Measurements from ENCODE around the gene CRYGB. TPM values are rescaled to one million over a fixed set of nuclear protein-coding genes. Genes with fewer than 3 reads are reported as not detected.
"Not testable (repeated sequence)": the region's sequence is repeated elsewhere in the genome, so short reads cannot be mapped to it uniquely, and the experiment has no call there.

Gene CRYGB
- polyA plus RNA-seq, 2 donors = not detected

GRCh38 chr2:208153156-208153555 lies 7.2 kb upstream of the CRYGB start:
- Histone ChIP-seq H3K4me1 (ENCODE audit: control insufficient read depth in 2 of 2, insufficient read depth in 2 of 2, low read length in 1 of 2) (no peaks in the 10 kb centered on the region), H3K9me3 (ENCODE audit: control insufficient read depth in 2 of 2, insufficient read depth in 1 of 2, low read depth in 1 of 2, low read length in 1 of 2) (no peaks in the 10 kb centered on the region), H3K36me3 (ENCODE audit: control insufficient read depth in 2 of 2, insufficient read depth in 2 of 2, low read length in 1 of 2) (no peaks in the 10 kb centered on the region), H3K27me3 (ENCODE audit: control insufficient read depth in 1 of 2, insufficient read depth in 2 of 2, low read length in 2 of 2) (no peaks in the 10 kb centered on the region), H3K4me3 (ENCODE audit: low read depth in 1 of 2, low read length in 2 of 2) (no peak overlapping the region), H3K27ac (ENCODE audit: low read depth in 2 of 2, low read length in 1 of 2) (no peak overlapping the region)

GRCh38 chr2:208150956-208151355 lies 5.0 kb upstream of the CRYGB start:
- Histone ChIP-seq H3K4me3 (ENCODE audit: low read depth in 1 of 2, low read length in 2 of 2) (no peak overlapping the region), H3K4me1 (ENCODE audit: control insufficient read depth in 2 of 2, insufficient read depth in 2 of 2, low read length in 1 of 2) (no peaks in the 10 kb centered on the region), H3K27ac (ENCODE audit: low read depth in 2 of 2, low read length in 1 of 2) (no peak overlapping the region), H3K27me3 (ENCODE audit: control insufficient read depth in 1 of 2, insufficient read depth in 2 of 2, low read length in 2 of 2) (no peaks in the 10 kb centered on the region), H3K36me3 (ENCODE audit: control insufficient read depth in 2 of 2, insufficient read depth in 2 of 2, low read length in 1 of 2) (no peaks in the 10 kb centered on the region), H3K9me3 (ENCODE audit: control insufficient read depth in 2 of 2, insufficient read depth in 1 of 2, low read depth in 1 of 2, low read length in 1 of 2) (no peaks in the 10 kb centered on the region)
- 81 to 85% methylated on average over 1 of the region's 1 CpG for WGBS, 2 donors

GRCh38 chr2:208150094-208150493 lies 4.1 kb upstream of the CRYGB start:
- no peak overlapping the region for H3K27ac ChIP-seq (ENCODE audit: low read depth in 2 of 2, low read length in 1 of 2)
- no peaks in the 10 kb centered on the region for H3K4me1 ChIP-seq (ENCODE audit: control insufficient read depth in 2 of 2, insufficient read depth in 2 of 2, low read length in 1 of 2)
- H3K9me3 ChIP-seq (ENCODE audit: control insufficient read depth in 2 of 2, insufficient read depth in 1 of 2, low read depth in 1 of 2, low read length in 1 of 2) = no peaks in the 10 kb centered on the region
- no peak overlapping the region for H3K4me3 ChIP-seq (ENCODE audit: low read depth in 1 of 2, low read length in 2 of 2)
- no peaks in the 10 kb centered on the region for H3K36me3 ChIP-seq (ENCODE audit: control insufficient read depth in 2 of 2, insufficient read depth in 2 of 2, low read length in 1 of 2)
- no peaks in the 10 kb centered on the region for H3K27me3 ChIP-seq (ENCODE audit: control insufficient read depth in 1 of 2, insufficient read depth in 2 of 2, low read length in 2 of 2)

GRCh38 chr2:208148803-208149202 lies 2.8 kb upstream of the CRYGB start:
- Histone ChIP-seq H3K4me3 (ENCODE audit: low read depth in 1 of 2, low read length in 2 of 2) (no peak overlapping the region), H3K36me3 (ENCODE audit: control insufficient read depth in 2 of 2, insufficient read depth in 2 of 2, low read length in 1 of 2) (no peaks in the 10 kb centered on the region)
- WGBS, 2 donors = 74 to 75% methylated on average over 2 of the region's 2 CpGs

GRCh38 chr2:208147759-208148158 lies 1.8 kb upstream of the CRYGB start:
- Histone ChIP-seq H3K4me1 (ENCODE audit: control insufficient read depth in 2 of 2, insufficient read depth in 2 of 2, low read length in 1 of 2) (no peaks in the 10 kb centered on the region), H3K27me3 (ENCODE audit: control insufficient read depth in 1 of 2, insufficient read depth in 2 of 2, low read length in 2 of 2) (no peaks in the 10 kb centered on the region), H3K27ac (ENCODE audit: low read depth in 2 of 2, low read length in 1 of 2) (no peak overlapping the region), H3K9me3 (ENCODE audit: control insufficient read depth in 2 of 2, insufficient read depth in 1 of 2, low read depth in 1 of 2, low read length in 1 of 2) (no peaks in the 10 kb centered on the region), H3K4me3 (ENCODE audit: low read depth in 1 of 2, low read length in 2 of 2) (no peak overlapping the region), H3K36me3 (ENCODE audit: control insufficient read depth in 2 of 2, insufficient read depth in 2 of 2, low read length in 1 of 2) (no peaks in the 10 kb centered on the region)
- 83 to 86% methylated on average over 3 of the region's 3 CpGs for WGBS, 2 donors

More at GRCh38 chr2:208148803-208149202, 2.8 kb upstream of the CRYGB start:
- H3K27ac ChIP-seq (ENCODE audit: low read depth in 2 of 2, low read length in 1 of 2) = no peak overlapping the region
- H3K4me1 ChIP-seq (ENCODE audit: control insufficient read depth in 2 of 2, insufficient read depth in 2 of 2, low read length in 1 of 2) = no peaks in the 10 kb centered on the region
- H3K9me3 ChIP-seq (ENCODE audit: control insufficient read depth in 2 of 2, insufficient read depth in 1 of 2, low read depth in 1 of 2, low read length in 1 of 2) = no peaks in the 10 kb centered on the region
- H3K27me3 ChIP-seq (ENCODE audit: control insufficient read depth in 1 of 2, insufficient read depth in 2 of 2, low read length in 2 of 2) = no peaks in the 10 kb centered on the region

- Histone ChIP-seq H3K4me3 (ENCODE audit: low read depth in 1 of 2, low read length in 2 of 2) (no peak overlapping the region), H3K36me3 (ENCODE audit: control insufficient read depth in 2 of 2, insufficient read depth in 2 of 2, low read length in 1 of 2) (no peaks in the 10 kb centered on the region), H3K9me3 (ENCODE audit: control insufficient read depth in 2 of 2, insufficient read depth in 1 of 2, low read depth in 1 of 2, low read length in 1 of 2) (no peaks in the 10 kb centered on the region), H3K27ac (ENCODE audit: low read depth in 2 of 2, low read length in 1 of 2) (no peak overlapping the region), H3K4me1 (ENCODE audit: control insufficient read depth in 2 of 2, insufficient read depth in 2 of 2, low read length in 1 of 2) (no peaks in the 10 kb centered on the region), H3K27me3 (ENCODE audit: control insufficient read depth in 1 of 2, insufficient read depth in 2 of 2, low read length in 2 of 2) (no peaks in the 10 kb centered on the region)
These were observed 1.1 kb upstream of the CRYGB start for GRCh38 chr2:208147008-208147407.

GRCh38 chr2:208142925-208143799 lies 2.8 kb downstream of the CRYGB start:
- H3K27ac ChIP-seq (ENCODE audit: low read depth in 2 of 2, low read length in 1 of 2) = no peak overlapping the region
- 55% methylated on average over 12 to 13 of the region's 14 CpGs for WGBS, 2 donors
- H3K4me3 ChIP-seq (ENCODE audit: low read depth in 1 of 2, low read length in 2 of 2) = no peak overlapping the region
- no peaks in the 10 kb centered on the region for H3K36me3 ChIP-seq (ENCODE audit: control insufficient read depth in 2 of 2, insufficient read depth in 2 of 2, low read length in 1 of 2)
- H3K9me3 ChIP-seq (ENCODE audit: control insufficient read depth in 2 of 2, insufficient read depth in 1 of 2, low read depth in 1 of 2, low read length in 1 of 2) = no peaks in the 10 kb centered on the region
- H3K27me3 ChIP-seq (ENCODE audit: control insufficient read depth in 1 of 2, insufficient read depth in 2 of 2, low read length in 2 of 2) = no peaks in the 10 kb centered on the region
- H3K4me1 ChIP-seq (ENCODE audit: control insufficient read depth in 2 of 2, insufficient read depth in 2 of 2, low read length in 1 of 2) = no peaks in the 10 kb centered on the region

- Histone ChIP-seq H3K27ac (ENCODE audit: low read depth in 2 of 2, low read length in 1 of 2) (no peak overlapping the region), H3K4me1 (ENCODE audit: control insufficient read depth in 2 of 2, insufficient read depth in 2 of 2, low read length in 1 of 2) (no peaks in the 10 kb centered on the region), H3K9me3 (ENCODE audit: control insufficient read depth in 2 of 2, insufficient read depth in 1 of 2, low read depth in 1 of 2, low read length in 1 of 2) (no peaks in the 10 kb centered on the region), H3K36me3 (ENCODE audit: control insufficient read depth in 2 of 2, insufficient read depth in 2 of 2, low read length in 1 of 2) (no peaks in the 10 kb centered on the region), H3K4me3 (ENCODE audit: low read depth in 1 of 2, low read length in 2 of 2) (no peak overlapping the region), H3K27me3 (ENCODE audit: control insufficient read depth in 1 of 2, insufficient read depth in 2 of 2, low read length in 2 of 2) (no peaks in the 10 kb centered on the region)
- WGBS, 2 donors = 30 to 35% methylated on average over 8 of the region's 8 CpGs
These were observed 3.6 kb downstream of the CRYGB start for GRCh38 chr2:208142240-208142924.

- no peak overlapping the region for H3K27ac ChIP-seq (ENCODE audit: low read depth in 2 of 2, low read length in 1 of 2)
- no peaks in the 10 kb centered on the region for H3K4me1 ChIP-seq (ENCODE audit: control insufficient read depth in 2 of 2, insufficient read depth in 2 of 2, low read length in 1 of 2)
- no peaks in the 10 kb centered on the region for H3K36me3 ChIP-seq (ENCODE audit: control insufficient read depth in 2 of 2, insufficient read depth in 2 of 2, low read length in 1 of 2)
- H3K9me3 ChIP-seq (ENCODE audit: control insufficient read depth in 2 of 2, insufficient read depth in 1 of 2, low read depth in 1 of 2, low read length in 1 of 2) = no peaks in the 10 kb centered on the region
- no peak overlapping the region for H3K4me3 ChIP-seq (ENCODE audit: low read depth in 1 of 2, low read length in 2 of 2)
- no peaks in the 10 kb centered on the region for H3K27me3 ChIP-seq (ENCODE audit: control insufficient read depth in 1 of 2, insufficient read depth in 2 of 2, low read length in 2 of 2)
- 89 to 91% methylated on average over 18 of the region's 18 CpGs for WGBS, 2 donors
These were observed 6.5 kb downstream of the CRYGB start for GRCh38 chr2:208139447-208139846.

- H3K9me3 ChIP-seq (ENCODE audit: control insufficient read depth in 2 of 2, insufficient read depth in 1 of 2, low read depth in 1 of 2, low read length in 1 of 2); H3K4me1 ChIP-seq (ENCODE audit: control insufficient read depth in 2 of 2, insufficient read depth in 2 of 2, low read length in 1 of 2); H3K27me3 ChIP-seq (ENCODE audit: control insufficient read depth in 1 of 2, insufficient read depth in 2 of 2, low read length in 2 of 2); H3K4me3 ChIP-seq (ENCODE audit: low read depth in 1 of 2, low read length in 2 of 2); H3K36me3 ChIP-seq (ENCODE audit: control insufficient read depth in 2 of 2, insufficient read depth in 2 of 2, low read length in 1 of 2); H3K27ac ChIP-seq (ENCODE audit: low read depth in 2 of 2, low read length in 1 of 2): not testable (repeated sequence)
- WGBS, 2 donors = 81 to 91% methylated on average over 7 of the region's 7 CpGs
These were observed 7.6 kb downstream of the CRYGB start for GRCh38 chr2:208138334-208138733.
